H1 (cell line): ENCODE data around the gene C2CD4B. TPM values are rescaled to one million over a fixed set of nuclear protein-coding genes. Genes with fewer than 3 reads are reported as not detected.

Experiments used
- GABPA ChIP-seq: IDR thresholded peaks from 2 replicates; pipeline ENCODE4 v1.6.1; 2011; ENCODE audit warnings: mild to moderate bottlenecking, low read length, moderate library complexity, borderline replicate concordance; ENCODE audit not compliant: insufficient read depth
- SP2 ChIP-seq: IDR thresholded peaks from 2 replicates; pipeline ENCODE4 v1.6.1; 2012; ENCODE audit warnings: mild to moderate bottlenecking, low read length, inconsistent platforms
- polyA plus RNA-seq, 7 experiments: library from polyadenylated mRNA; depleted of rRNA in 3 of 7; stranded (reverse) in 5 of 7; unstranded in 2 of 7; fragments of >200 nt in 5 of 7; fragments of 200-250 nt in 2 of 7; gene quantifications; 1 replicate in 5 of 7; 2 replicates in 1 of 7; 4 replicates in 1 of 7; pipeline versions ENCODE4 v1.2.1 to v1.2.3, GENCODE V29; 2011 to 2013; ENCODE audit warnings: missing spikeins in 2 of 7, mixed read lengths in 2 of 7
- total RNA-seq: library from RNA; stranded (reverse); fragmentation: NEBNext Ultra II Directional; extraction: Animal tissue kit (Norgen Biotek cat#: 25700); gene quantifications from 2 replicates; pipeline ENCODE4 v1.2.1, GENCODE V29; 2021
- TF ChIP-seq, protein P1 (sequence below): fragments of 300-600 bp; sonication (generic); IDR thresholded peaks from 2 replicates; pipeline ENCODE4 v1.7.1; 2012; ENCODE audit warnings: low read length, moderate library complexity, mild to moderate bottlenecking, inconsistent platforms; ENCODE audit not compliant: insufficient replicate concordance

C2CD4B gene
- total and polyA plus RNA-seq, 2 of the 8 experiments (the other 6 are each of a cell fraction or from before 2014, with no cell fraction given) = 0.12 to 0.73 TPM

DNA sequence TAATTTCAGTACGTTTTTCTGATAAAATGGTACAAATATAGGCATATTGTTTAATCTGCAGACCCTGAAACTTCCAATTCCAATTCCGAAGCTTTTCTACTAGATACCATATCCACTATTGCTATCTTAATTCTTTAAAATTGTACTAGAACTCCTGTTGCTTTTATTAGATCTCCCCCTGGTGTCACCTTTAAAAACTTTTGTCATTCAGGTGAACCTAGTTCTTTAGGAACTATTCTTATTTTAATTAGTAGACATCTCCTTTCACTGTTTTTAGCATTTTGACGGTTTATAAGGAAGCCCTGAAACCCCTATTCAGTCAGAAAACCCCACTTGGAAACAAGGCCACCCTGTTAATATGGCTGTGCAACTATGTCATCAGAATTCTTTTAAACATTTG, 22.3 kb downstream of the C2CD4B start (continued):
- TF ChIP-seq, protein P1, sequence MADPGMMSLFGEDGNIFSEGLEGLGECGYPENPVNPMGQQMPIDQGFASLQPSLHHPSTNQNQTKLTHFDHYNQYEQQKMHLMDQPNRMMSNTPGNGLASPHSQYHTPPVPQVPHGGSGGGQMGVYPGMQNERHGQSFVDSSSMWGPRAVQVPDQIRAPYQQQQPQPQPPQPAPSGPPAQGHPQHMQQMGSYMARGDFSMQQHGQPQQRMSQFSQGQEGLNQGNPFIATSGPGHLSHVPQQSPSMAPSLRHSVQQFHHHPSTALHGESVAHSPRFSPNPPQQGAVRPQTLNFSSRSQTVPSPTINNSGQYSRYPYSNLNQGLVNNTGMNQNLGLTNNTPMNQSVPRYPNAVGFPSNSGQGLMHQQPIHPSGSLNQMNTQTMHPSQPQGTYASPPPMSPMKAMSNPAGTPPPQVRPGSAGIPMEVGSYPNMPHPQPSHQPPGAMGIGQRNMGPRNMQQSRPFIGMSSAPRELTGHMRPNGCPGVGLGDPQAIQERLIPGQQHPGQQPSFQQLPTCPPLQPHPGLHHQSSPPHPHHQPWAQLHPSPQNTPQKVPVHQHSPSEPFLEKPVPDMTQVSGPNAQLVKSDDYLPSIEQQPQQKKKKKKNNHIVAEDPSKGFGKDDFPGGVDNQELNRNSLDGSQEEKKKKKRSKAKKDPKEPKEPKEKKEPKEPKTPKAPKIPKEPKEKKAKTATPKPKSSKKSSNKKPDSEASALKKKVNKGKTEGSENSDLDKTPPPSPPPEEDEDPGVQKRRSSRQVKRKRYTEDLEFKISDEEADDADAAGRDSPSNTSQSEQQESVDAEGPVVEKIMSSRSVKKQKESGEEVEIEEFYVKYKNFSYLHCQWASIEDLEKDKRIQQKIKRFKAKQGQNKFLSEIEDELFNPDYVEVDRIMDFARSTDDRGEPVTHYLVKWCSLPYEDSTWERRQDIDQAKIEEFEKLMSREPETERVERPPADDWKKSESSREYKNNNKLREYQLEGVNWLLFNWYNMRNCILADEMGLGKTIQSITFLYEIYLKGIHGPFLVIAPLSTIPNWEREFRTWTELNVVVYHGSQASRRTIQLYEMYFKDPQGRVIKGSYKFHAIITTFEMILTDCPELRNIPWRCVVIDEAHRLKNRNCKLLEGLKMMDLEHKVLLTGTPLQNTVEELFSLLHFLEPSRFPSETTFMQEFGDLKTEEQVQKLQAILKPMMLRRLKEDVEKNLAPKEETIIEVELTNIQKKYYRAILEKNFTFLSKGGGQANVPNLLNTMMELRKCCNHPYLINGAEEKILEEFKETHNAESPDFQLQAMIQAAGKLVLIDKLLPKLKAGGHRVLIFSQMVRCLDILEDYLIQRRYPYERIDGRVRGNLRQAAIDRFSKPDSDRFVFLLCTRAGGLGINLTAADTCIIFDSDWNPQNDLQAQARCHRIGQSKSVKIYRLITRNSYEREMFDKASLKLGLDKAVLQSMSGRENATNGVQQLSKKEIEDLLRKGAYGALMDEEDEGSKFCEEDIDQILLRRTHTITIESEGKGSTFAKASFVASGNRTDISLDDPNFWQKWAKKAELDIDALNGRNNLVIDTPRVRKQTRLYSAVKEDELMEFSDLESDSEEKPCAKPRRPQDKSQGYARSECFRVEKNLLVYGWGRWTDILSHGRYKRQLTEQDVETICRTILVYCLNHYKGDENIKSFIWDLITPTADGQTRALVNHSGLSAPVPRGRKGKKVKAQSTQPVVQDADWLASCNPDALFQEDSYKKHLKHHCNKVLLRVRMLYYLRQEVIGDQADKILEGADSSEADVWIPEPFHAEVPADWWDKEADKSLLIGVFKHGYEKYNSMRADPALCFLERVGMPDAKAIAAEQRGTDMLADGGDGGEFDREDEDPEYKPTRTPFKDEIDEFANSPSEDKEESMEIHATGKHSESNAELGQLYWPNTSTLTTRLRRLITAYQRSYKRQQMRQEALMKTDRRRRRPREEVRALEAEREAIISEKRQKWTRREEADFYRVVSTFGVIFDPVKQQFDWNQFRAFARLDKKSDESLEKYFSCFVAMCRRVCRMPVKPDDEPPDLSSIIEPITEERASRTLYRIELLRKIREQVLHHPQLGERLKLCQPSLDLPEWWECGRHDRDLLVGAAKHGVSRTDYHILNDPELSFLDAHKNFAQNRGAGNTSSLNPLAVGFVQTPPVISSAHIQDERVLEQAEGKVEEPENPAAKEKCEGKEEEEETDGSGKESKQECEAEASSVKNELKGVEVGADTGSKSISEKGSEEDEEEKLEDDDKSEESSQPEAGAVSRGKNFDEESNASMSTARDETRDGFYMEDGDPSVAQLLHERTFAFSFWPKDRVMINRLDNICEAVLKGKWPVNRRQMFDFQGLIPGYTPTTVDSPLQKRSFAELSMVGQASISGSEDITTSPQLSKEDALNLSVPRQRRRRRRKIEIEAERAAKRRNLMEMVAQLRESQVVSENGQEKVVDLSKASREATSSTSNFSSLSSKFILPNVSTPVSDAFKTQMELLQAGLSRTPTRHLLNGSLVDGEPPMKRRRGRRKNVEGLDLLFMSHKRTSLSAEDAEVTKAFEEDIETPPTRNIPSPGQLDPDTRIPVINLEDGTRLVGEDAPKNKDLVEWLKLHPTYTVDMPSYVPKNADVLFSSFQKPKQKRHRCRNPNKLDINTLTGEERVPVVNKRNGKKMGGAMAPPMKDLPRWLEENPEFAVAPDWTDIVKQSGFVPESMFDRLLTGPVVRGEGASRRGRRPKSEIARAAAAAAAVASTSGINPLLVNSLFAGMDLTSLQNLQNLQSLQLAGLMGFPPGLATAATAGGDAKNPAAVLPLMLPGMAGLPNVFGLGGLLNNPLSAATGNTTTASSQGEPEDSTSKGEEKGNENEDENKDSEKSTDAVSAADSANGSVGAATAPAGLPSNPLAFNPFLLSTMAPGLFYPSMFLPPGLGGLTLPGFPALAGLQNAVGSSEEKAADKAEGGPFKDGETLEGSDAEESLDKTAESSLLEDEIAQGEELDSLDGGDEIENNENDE = no peak
- TF ChIP-seq GABPA = no peak
- no peak for TF ChIP-seq SP2
